HEK293T (cell line): Measurements from ENCODE around the gene WNK1.

Source experiments
- CTCF ChIA-PET: fragments of 350-600 bp; formaldehyde crosslinking; extraction: SDS; loops from one replicate; lab custom pipeline; 2021; ENCODE audit warnings: antibody characterized with exemption, inconsistent platforms; lab: Yijun Ruan, JAX
- POLR2A ChIA-PET: fragments of 350-600 bp; formaldehyde crosslinking; extraction: SDS; loops from one replicate; lab custom pipeline; 2020; ENCODE audit warnings: antibody characterized with exemption, inconsistent platforms; lab: Yijun Ruan, JAX
- DNase-seq: peaks from one replicate; pipeline ENCODE4 v3.0.0; 2012; ENCODE audit warnings: mixed read lengths; ENCODE audit errors: extremely low spot score
- ARNT ChIP-seq: fragments of 450-650 bp; IDR thresholded peaks from 2 replicates; pipeline ENCODE4 v1.6.1; 2017; ENCODE audit warnings: mild to moderate bottlenecking
- BHLHE40 ChIP-seq: fragments of 450-650 bp; IDR thresholded peaks from 2 replicates; pipeline ENCODE4 v1.6.1; 2016; ENCODE audit warnings: mild to moderate bottlenecking, moderate library complexity, borderline replicate concordance
- CTBP1 ChIP-seq: fragments of 450-650 bp; IDR thresholded peaks from 2 replicates; pipeline ENCODE4 v1.6.1; 2016; ENCODE audit warnings: borderline replicate concordance
- ELF4 ChIP-seq: fragments of 450-650 bp; IDR thresholded peaks from 2 replicates; pipeline ENCODE4 v1.6.1; 2017; ENCODE audit warnings: antibody characterized with exemption
- FOXA1 ChIP-seq: fragments of 450-650 bp; IDR thresholded peaks from 2 replicates; pipeline ENCODE4 v1.6.1; 2016; ENCODE audit warnings: mild to moderate bottlenecking
- FOXK2 ChIP-seq: fragments of 450-650 bp; IDR thresholded peaks from 2 replicates; pipeline ENCODE4 v1.6.1; 2016; ENCODE audit warnings: mild to moderate bottlenecking
- FOXM1 ChIP-seq: fragments of 450-650 bp; IDR thresholded peaks from 2 replicates; pipeline ENCODE4 v1.6.1; 2017; ENCODE audit warnings: mild to moderate bottlenecking, borderline replicate concordance
- HDGF ChIP-seq: fragments of 450-650 bp; IDR thresholded peaks from 2 replicates; pipeline ENCODE4 v1.6.1; 2017; ENCODE audit warnings: antibody characterized with exemption, borderline replicate concordance
- L3MBTL2 ChIP-seq: fragments of 450-650 bp; conservative IDR thresholded peaks from 2 replicates; pipeline ENCODE4 v1.6.1; 2016; ENCODE audit warnings: mild to moderate bottlenecking
- LEF1 ChIP-seq: fragments of 450-650 bp; IDR thresholded peaks from 2 replicates; pipeline ENCODE4 v1.6.1; 2017; ENCODE audit warnings: mild to moderate bottlenecking, borderline replicate concordance
- NFRKB ChIP-seq: fragments of 450-650 bp; IDR thresholded peaks from 2 replicates; pipeline ENCODE4 v1.6.1; 2016; ENCODE audit warnings: mild to moderate bottlenecking, moderate library complexity
- PKNOX1 ChIP-seq: fragments of 450-650 bp; IDR thresholded peaks from 2 replicates; pipeline ENCODE4 v1.6.1; 2016
- SP1 ChIP-seq: fragments of 450-650 bp; IDR thresholded peaks from 2 replicates; pipeline ENCODE4 v1.6.1; 2017
- SUZ12 ChIP-seq: fragments of 450-650 bp; IDR thresholded peaks from 2 replicates; pipeline ENCODE4 v1.6.1; 2016; ENCODE audit warnings: mild to moderate bottlenecking
- TARDBP ChIP-seq: fragments of 450-650 bp; IDR thresholded peaks from 2 replicates; pipeline ENCODE4 v1.6.1; 2016
- ZNF384 ChIP-seq: fragments of 450-650 bp; IDR thresholded peaks from 2 replicates; pipeline ENCODE4 v1.6.1; 2016

The WNK1 gene

GRCh38 chr12:753611-754472, 1.5 kb downstream of the WNK1 start:
- ChIA-PET POLR2A (interaction anchor here (0.8 to 4.4 kb wide), 10 partner anchors 14 to 183 kb away, joined by 3 to 17 read pairs (median 4); no protein-coding TSS in a partner anchor), CTCF (interaction anchor here (0.6 to 2.4 kb wide), 7 partner anchors 20 to 956 kb away, joined by 3 to 8 read pairs (median 5); no protein-coding TSS in a partner anchor)
- DNase-seq = peak; percentile 24
- no peak for TF ChIP-seq ZNF384
- TF ChIP-seq SUZ12 = no peak

GRCh38 chr12:754473-754820, 2.1 kb downstream of the WNK1 start:
- ChIA-PET POLR2A (interaction anchor here (0.8 to 4.4 kb wide), 8 partner anchors 13 to 178 kb away, joined by 3 to 17 read pairs (median 4); no protein-coding TSS in a partner anchor), CTCF (interaction anchor here (0.6 to 2.4 kb wide), 9 partner anchors 19 to 956 kb away, joined by 3 to 8 read pairs (median 4); no protein-coding TSS in a partner anchor)
- TF ChIP-seq ZNF384 (no peak), SUZ12 (no peak), NFRKB (no peak), TARDBP (no peak), FOXM1 (no peak), ELF4 (no peak), SP1 (no peak), L3MBTL2 (no peak), PKNOX1 (no peak), CTBP1 (no peak), LEF1 (no peak), FOXK2 (no peak), FOXA1 (no peak), BHLHE40 (no peak), HDGF (no peak), ARNT (no peak)
- no peak for DNase-seq

- ChIA-PET POLR2A (interaction anchor here (0.8 to 4.4 kb wide), 8 partner anchors 13 to 179 kb away, joined by 3 to 17 read pairs (median 4); no protein-coding TSS in a partner anchor), CTCF (interaction anchor here (0.7 to 2.4 kb wide), 8 partner anchors 18 to 955 kb away, joined by 3 to 8 read pairs (median 4); no protein-coding TSS in a partner anchor)
- DNase-seq = peak; percentile 37
- TF ChIP-seq FOXA1 (no peak), PKNOX1 (peak; percentile 65), HDGF (0 out of 2 replicates have a peak, but pooled peaks have one; percentile 10), FOXK2 (0 out of 2 replicates have a peak, but pooled peaks have one; percentile 42), NFRKB (no peak), SUZ12 (no peak), ZNF384 (no peak), TARDBP (no peak), FOXM1 (no peak), BHLHE40 (no peak), ELF4 (no peak), CTBP1 (no peak), ARNT (no peak), LEF1 (no peak), SP1 (no peak), L3MBTL2 (no peak)
Measured at GRCh38 chr12:754851-755562, 2.6 kb downstream of the WNK1 start.

GRCh38 chr12:759628-760027, 7.2 kb downstream of the WNK1 start:
- ChIA-PET CTCF (interaction anchor here (0.9 to 1.0 kb wide), 2 partner anchors 16 to 33 kb away, joined by 3 to 4 read pairs; no protein-coding TSS in a partner anchor), POLR2A (no interaction called here)
- DNase-seq = no peak
- TF ChIP-seq TARDBP (no peak), NFRKB (no peak), FOXK2 (no peak), HDGF (no peak), ARNT (no peak), ZNF384 (no peak), SP1 (no peak), FOXA1 (no peak), L3MBTL2 (no peak), PKNOX1 (no peak), LEF1 (no peak), FOXM1 (no peak)

GRCh38 chr12:761256-761655, 8.9 kb downstream of the WNK1 start:
- no peak for DNase-seq
- POLR2A ChIA-PET = no interaction called here
- CTCF ChIA-PET = no interaction called here
- TF ChIP-seq SUZ12 = no peak
